GM12878 (cell line): Measurements from ENCODE around the gene C5orf15. TPM values are rescaled to one million over a fixed set of nuclear protein-coding genes. Genes with fewer than 3 reads are reported as not detected.

Experiments
- ATF7 ChIP-seq: fragments of 450-650 bp; IDR thresholded peaks from 2 replicates; pipeline ENCODE4 v1.6.1; 2016; ENCODE audit warnings: low read depth, mild to moderate bottlenecking
- BMI1 ChIP-seq: fragments of 450-650 bp; IDR thresholded peaks from 2 replicates; pipeline ENCODE4 v1.6.1; 2016; ENCODE audit warnings: mild to moderate bottlenecking, moderate library complexity, borderline replicate concordance
- CEBPB ChIP-seq, 2 experiments: fragments of 150-350 bp in 1 of 2; IDR thresholded peaks; 2 replicates each; pipeline ENCODE4 v1.6.1; 2012 to 2014; ENCODE audit warnings: low read depth in 2 of 2, low read length in 2 of 2, borderline replicate concordance in 1 of 2, inconsistent platforms in 1 of 2
- CREB1 ChIP-seq: IDR thresholded peaks from 2 replicates; pipeline ENCODE4 v1.6.1; 2012; ENCODE audit warnings: low read depth, mild to moderate bottlenecking, inconsistent platforms
- CREM ChIP-seq: IDR thresholded peaks from 2 replicates; pipeline ENCODE4 v1.6.1; 2014; ENCODE audit warnings: antibody characterized with exemption, low read depth
- EGR1 ChIP-seq, 2 experiments: IDR thresholded peaks; 1 replicate in 1 of 2; 2 replicates in 1 of 2; pipeline ENCODE4 v1.6.1; 2011 to 2012; ENCODE audit warnings: low read depth in 2 of 2, low read length in 2 of 2, borderline replicate concordance in 1 of 2, mild to moderate bottlenecking in 1 of 2, moderate library complexity in 1 of 2
- ELK1 ChIP-seq: IDR thresholded peaks from 2 replicates; pipeline ENCODE4 v1.6.1; 2012; ENCODE audit warnings: low read depth, low read length, improper control_type of control experiment
- EP300 ChIP-seq, 2 experiments: fragments of 150-350 bp in 1 of 2; IDR thresholded peaks; 2 replicates each; pipeline ENCODE4 v1.6.1; 2011 to 2012; ENCODE audit warnings: low read depth in 2 of 2, low read length in 2 of 2, borderline replicate concordance in 1 of 2, improper control_type of control experiment in 1 of 2, inconsistent platforms in 1 of 2; ENCODE audit not compliant: control insufficient read depth in 1 of 2
- FOXK2 ChIP-seq: fragments of 450-650 bp; IDR thresholded peaks from 2 replicates; pipeline ENCODE4 v1.6.1; 2017; ENCODE audit warnings: mild to moderate bottlenecking, moderate library complexity
- GATAD2B ChIP-seq: fragments of 450-650 bp; conservative IDR thresholded peaks from 2 replicates; pipeline ENCODE4 v1.6.1; 2017; ENCODE audit warnings: low read depth, mild to moderate bottlenecking, moderate library complexity
- IKZF1 ChIP-seq: fragments of 450-650 bp; conservative IDR thresholded peaks from 2 replicates; pipeline ENCODE4 v1.6.1; 2017; ENCODE audit warnings: antibody characterized with exemption, mild to moderate bottlenecking
- IKZF2 ChIP-seq, 2 experiments: fragments of 450-650 bp; IDR thresholded peaks; 2 replicates each; pipeline ENCODE4 v1.6.1; 2017; ENCODE audit warnings: mild to moderate bottlenecking in 2 of 2, moderate library complexity in 2 of 2
- IRF4 ChIP-seq: IDR thresholded peaks from 2 replicates; pipeline ENCODE4 v1.6.1; 2011; ENCODE audit warnings: low read depth, low read length
- IRF5 ChIP-seq: fragments of 450-650 bp; IDR thresholded peaks from 2 replicates; pipeline ENCODE4 v1.6.1; 2017; ENCODE audit warnings: borderline replicate concordance
- MTA2 ChIP-seq: fragments of 450-650 bp; IDR thresholded peaks from 2 replicates; pipeline ENCODE4 v1.6.1; 2016; ENCODE audit warnings: low read depth, mild to moderate bottlenecking, moderate library complexity
- MYB ChIP-seq: fragments of 150-350 bp; IDR thresholded peaks from 2 replicates; pipeline ENCODE4 v1.6.1; 2014; ENCODE audit warnings: mild to moderate bottlenecking, low read depth, low read length, borderline replicate concordance
- NFXL1 ChIP-seq: fragments of 450-650 bp; IDR thresholded peaks from 2 replicates; pipeline ENCODE4 v1.6.1; 2017; ENCODE audit warnings: antibody characterized with exemption, mild to moderate bottlenecking, borderline replicate concordance
- PKNOX1 ChIP-seq: fragments of 450-650 bp; IDR thresholded peaks from 2 replicates; pipeline ENCODE4 v1.6.1; 2016; ENCODE audit warnings: mild to moderate bottlenecking
- POLR2A ChIP-seq: IDR thresholded peaks from 2 replicates; pipeline ENCODE4 v1.6.1; 2011; ENCODE audit warnings: low read depth, mild to moderate bottlenecking, low read length
- POLR2AphosphoS5 ChIP-seq: IDR thresholded peaks from 2 replicates; pipeline ENCODE4 v1.6.1; 2011; ENCODE audit warnings: mild to moderate bottlenecking, low read length, inconsistent platforms
- RFX5 ChIP-seq: IDR thresholded peaks from 2 replicates; pipeline ENCODE4 v1.6.1; 2011; ENCODE audit warnings: low read depth, low read length, improper control_type of control experiment
- RUNX3 ChIP-seq: IDR thresholded peaks from 2 replicates; pipeline ENCODE4 v1.6.1; 2012; ENCODE audit warnings: low read length, inconsistent platforms
- SMAD5 ChIP-seq: IDR thresholded peaks from 2 replicates; pipeline ENCODE4 v1.6.1; 2016; ENCODE audit warnings: antibody characterized with exemption, low read depth
- SP1 ChIP-seq: IDR thresholded peaks from one replicate; pipeline ENCODE4 v1.6.1; 2011; ENCODE audit warnings: low read depth, low read length
- SPI1 ChIP-seq: IDR thresholded peaks from 2 replicates; pipeline ENCODE4 v1.6.1; 2011; ENCODE audit warnings: low read depth, mild to moderate bottlenecking, low read length, moderate library complexity, borderline replicate concordance; ENCODE audit not compliant: insufficient read depth
- STAT1 ChIP-seq: fragments of 450-650 bp; conservative IDR thresholded peaks from 2 replicates; pipeline ENCODE4 v1.6.1; 2014; ENCODE audit warnings: antibody characterized with exemption, mild to moderate bottlenecking
- polyA plus RNA-seq, 11 experiments: library from polyadenylated mRNA; depleted of rRNA in 4 of 11; unstranded in 6 of 11; stranded (reverse) in 5 of 11; fragments of >200 nt; fragmentation: Nextera tagmentation in 4 of 11; fragmentation: Illumina TruSeq in 1 of 11; extraction: Ambion mirVana in 4 of 11; extraction: Trizol in 1 of 11; gene quantifications; 1 replicate in 1 of 11; 2 replicates in 10 of 11; pipeline versions ENCODE4 v1.2.1 to v1.2.3, GENCODE V29; 2011 to 2016; ENCODE audit warnings: inconsistent platforms in 2 of 11, missing spikeins in 2 of 11, low read depth in 1 of 11
- total RNA-seq, 4 experiments: library from RNA; depleted of rRNA in 3 of 4; stranded (reverse); fragments of >200 nt in 3 of 4; fragmentation: Illumina TruSeq in 1 of 4; extraction: Trizol in 1 of 4; gene quantifications; 2 replicates each; pipeline versions ENCODE4 v1.2.1 to v1.2.3, GENCODE V29; 2013 to 2021
- TF ChIP-seq, protein P1 (sequence below): IDR thresholded peaks from 2 replicates; pipeline ENCODE4 v1.6.1; 2011; ENCODE audit warnings: borderline replicate concordance, low read depth, mild to moderate bottlenecking, moderate library complexity, low read length; ENCODE audit not compliant: insufficient read depth, poor library complexity, severe bottlenecking

C5orf15 gene
- total and polyA plus RNA-seq, 10 of the 15 experiments (the other 5 are each of a cell fraction or from before 2014, with no cell fraction given): 21.7 to 69.6 (median 46.0) TPM

DNA sequence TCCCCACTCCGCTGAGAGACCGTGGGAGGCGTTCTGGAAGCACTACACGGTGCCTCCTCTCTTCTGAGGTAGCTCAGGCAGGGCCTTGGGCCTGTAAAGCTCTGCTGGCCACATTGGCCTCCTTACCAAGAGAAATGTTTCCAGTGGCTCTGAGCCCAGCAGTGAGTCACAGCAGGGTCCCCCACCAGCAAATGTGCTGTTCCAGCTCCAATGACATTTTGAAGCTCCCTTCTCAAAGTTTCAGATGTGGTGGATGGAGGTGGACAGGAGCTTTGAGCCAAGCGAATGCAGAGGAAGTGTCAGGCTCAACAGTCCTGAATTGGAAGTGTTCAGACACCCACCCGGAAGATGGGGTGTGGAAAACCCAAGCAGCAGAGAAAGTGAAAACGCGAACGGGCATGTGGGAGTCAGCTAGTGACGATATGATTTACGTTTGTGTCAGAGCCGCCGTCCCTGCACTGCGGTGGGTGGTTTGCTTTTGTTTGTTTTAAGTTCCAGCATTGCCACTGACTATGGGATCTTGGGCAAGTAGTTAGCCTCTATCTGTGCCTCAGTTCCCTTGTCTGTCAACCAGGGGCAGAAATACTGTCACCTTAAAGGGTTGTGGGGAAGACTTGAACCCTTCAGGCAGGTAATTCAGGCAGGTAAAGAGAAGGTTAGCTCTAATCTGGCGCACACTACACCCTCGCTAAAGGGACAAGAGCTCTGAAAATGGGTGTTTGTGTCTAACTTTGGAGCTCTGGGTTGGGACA lies 38.2 kb downstream of the C5orf15 start (continued):
- TF ChIP-seq STAT1 (no peak), CREM (peak; percentile 85), NFXL1 (no peak), MYB (no peak), POLR2A (peak; percentile 62), IKZF2 (IDR thresholded peaks at IDR 0.05) (peak in 1 of 2 experiments; percentile 63), EP300 (IDR thresholded peaks at IDR 0.05; ENCODE audit: borderline replicate concordance in 1 of 2, control insufficient read depth in 1 of 2, low read depth in 2 of 2, low read length in 2 of 2) (peak in 1 of 2 experiments; percentile 12; a peak in 1 of 4 replicates), CEBPB (IDR thresholded peaks at IDR 0.05; ENCODE audit: borderline replicate concordance in 1 of 2, low read depth in 2 of 2, low read length in 2 of 2) (no peak), SP1 (peak; percentile 15), POLR2AphosphoS5 (peak; percentile 18; the same call in 1 of the 2 replicates), IKZF1 (peak; percentile 62; the same call in 1 of the 2 replicates), MTA2 (peak; percentile 60; the same call in 1 of the 2 replicates), BMI1 (no peak), FOXK2 (no peak), ATF7 (peak; percentile 42; the same call in 1 of the 2 replicates), ELK1 (no peak), SMAD5 (0 out of 2 replicates have a peak, but pooled peaks have one; percentile 59), IRF5 (no peak), CREB1 (peak; percentile 91), GATAD2B (0 out of 2 replicates have a peak, but pooled peaks have one; percentile 29), EGR1 (IDR thresholded peaks at IDR 0.05; ENCODE audit: borderline replicate concordance in 1 of 2, low read depth in 2 of 2, low read length in 2 of 2) (peak in 1 of 2 experiments; percentile 63; a peak in 1 of 3 replicates), RFX5 (no peak), PKNOX1 (0 out of 2 replicates have a peak, but pooled peaks have one; percentile 22), SPI1 (no peak), IRF4 (peak; percentile 8; the same call in 1 of the 2 replicates), RUNX3 (0 out of 2 replicates have a peak, but pooled peaks have one; percentile 53)
- TF ChIP-seq, protein P1, sequence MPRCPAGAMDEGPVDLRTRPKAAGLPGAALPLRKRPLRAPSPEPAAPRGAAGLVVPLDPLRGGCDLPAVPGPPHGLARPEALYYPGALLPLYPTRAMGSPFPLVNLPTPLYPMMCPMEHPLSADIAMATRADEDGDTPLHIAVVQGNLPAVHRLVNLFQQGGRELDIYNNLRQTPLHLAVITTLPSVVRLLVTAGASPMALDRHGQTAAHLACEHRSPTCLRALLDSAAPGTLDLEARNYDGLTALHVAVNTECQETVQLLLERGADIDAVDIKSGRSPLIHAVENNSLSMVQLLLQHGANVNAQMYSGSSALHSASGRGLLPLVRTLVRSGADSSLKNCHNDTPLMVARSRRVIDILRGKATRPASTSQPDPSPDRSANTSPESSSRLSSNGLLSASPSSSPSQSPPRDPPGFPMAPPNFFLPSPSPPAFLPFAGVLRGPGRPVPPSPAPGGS: peak; percentile 24
